HCT116 (cell line): ENCODE results near the gene CTU2. TPM values are rescaled to one million over a fixed set of nuclear protein-coding genes. Genes with fewer than 3 reads are reported as not detected.

Source experiments
- ATAC-seq: fragments of 200-7000 bp; cut with Tn5 transposase; 2 replicates; pipeline ENCODE4 v1.9.1; 2020; ENCODE audit warnings: mild to moderate bottlenecking, moderate library complexity
- BruUV-seq: library from RNA; stranded (reverse); fragments of 400-500 nt; replicated peaks from 2 replicates; lab custom pipeline; 2021; lab: Mats Ljungman, UMichigan
- CTCF ChIA-PET: fragments of 300-600 bp; sonication (Branson Sonifier 250); formaldehyde crosslinking; loops from one replicate; lab custom pipeline; 2021; ENCODE audit warnings: antibody characterized with exemption; lab: Charles Lee
- POLR2A ChIA-PET: fragments of 300-600, 350-600 bp; sonication (Branson Sonifier 250); formaldehyde crosslinking; loops from one replicate; lab custom pipeline; 2021; ENCODE audit warnings: antibody characterized with exemption; lab: Charles Lee
- RAD21 ChIA-PET, 2 experiments: fragments of 300-600 bp; sonication (Branson Sonifier 250); formaldehyde crosslinking; loops; one replicate each; lab custom pipeline; 2023; ENCODE audit warnings: low total read pairs in 2 of 2; ENCODE audit not compliant: uncharacterized antibody in 2 of 2, unreplicated experiment in 2 of 2, low non-redundant PET in 1 of 2; lab: Charles Lee
- DNase-seq: peaks from one replicate; pipeline ENCODE4 v3.0.0-alpha.2; 2010; ENCODE audit warnings: low read depth, low spot score
- H2AFZ ChIP-seq: fragments of 200-600 bp; shearing (Covaris generic), sonication (generic); 2 replicates; pipeline ENCODE4 v1.6.1; 2017; ENCODE audit warnings: low read depth, mixed run types, mixed read lengths, antibody characterized with exemption, low read length; ENCODE audit not compliant: poor library complexity, severe bottlenecking
- H3K27ac ChIP-seq: 2 replicates; pipeline ENCODE4 v1.5.1; 2012; ENCODE audit warnings: low read depth, low read length
- H3K27me3 ChIP-seq: fragments of 200-600 bp; sonication (generic); 2 replicates; pipeline ENCODE4 v1.6.1; 2016; ENCODE audit warnings: mixed run types, low read length, mixed read lengths; ENCODE audit not compliant: insufficient read depth
- H3K36me3 ChIP-seq, 2 experiments: fragments of 200-500 bp in 1 of 2; fragments of 200-600 bp in 1 of 2; sonication (Bioruptor generic) in 1 of 2; sonication (generic) in 1 of 2; 2 replicates each; pipeline versions ENCODE4 v1.5.1 to v1.6.1; 2014 to 2016; ENCODE audit warnings: low read length in 2 of 2, inconsistent platforms in 1 of 2, mixed read lengths in 1 of 2, mixed run types in 1 of 2; ENCODE audit not compliant: insufficient read depth in 2 of 2, control insufficient read depth in 1 of 2
- H3K4me1 ChIP-seq, 2 experiments: fragments of 200-600 bp in 1 of 2; sonication (generic) in 1 of 2; 2 replicates each; pipeline versions ENCODE4 v1.5.1 to v1.6.1; 2012 to 2017; ENCODE audit warnings: low read length in 2 of 2, inconsistent platforms in 1 of 2, mild to moderate bottlenecking in 1 of 2, mixed read lengths in 1 of 2, mixed run types in 1 of 2, moderate library complexity in 1 of 2; ENCODE audit not compliant: insufficient read depth in 2 of 2, control insufficient read depth in 1 of 2
- H3K4me2 ChIP-seq: fragments of 200-600 bp; sonication (generic); 2 replicates; pipeline ENCODE4 v1.6.1; 2017; ENCODE audit warnings: mixed run types, low read length, mixed read lengths
- H3K4me3 ChIP-seq, 2 experiments: fragments of 200-600 bp in 1 of 2; sonication (generic) in 1 of 2; replicated peaks in 1 of 2; 2 replicates each; pipeline ENCODE4 v1.5.1; 2011 to 2016; ENCODE audit warnings: low read length in 2 of 2, control low read depth in 1 of 2, low read depth in 1 of 2, mild to moderate bottlenecking in 1 of 2, mixed read lengths in 1 of 2, mixed run types in 1 of 2
- H3K79me2 ChIP-seq: fragments of 200-600 bp; sonication (generic); 2 replicates; pipeline ENCODE4 v1.6.1; 2017; ENCODE audit warnings: mild to moderate bottlenecking, mixed run types, low read length, moderate library complexity, mixed read lengths; ENCODE audit not compliant: insufficient read depth
- H3K9ac ChIP-seq: fragments of 200-600 bp; sonication (generic); 2 replicates; pipeline ENCODE4 v1.6.1; 2016; ENCODE audit warnings: low read length, mixed read lengths
- H3K9me2 ChIP-seq: fragments of 200-600 bp; sonication (generic), shearing (Covaris generic); 2 replicates; pipeline ENCODE4 v1.6.1; 2017; ENCODE audit warnings: mixed run types, mild to moderate bottlenecking, moderate library complexity; ENCODE audit not compliant: insufficient read depth
- H3K9me3 ChIP-seq, 2 experiments: fragments of 200-500 bp in 1 of 2; fragments of 200-600 bp in 1 of 2; sonication (Bioruptor generic) in 1 of 2; sonication (generic) in 1 of 2; 2 replicates each; pipeline ENCODE4 v1.6.1; 2014 to 2017; ENCODE audit warnings: low read length in 2 of 2, mixed read lengths in 2 of 2, inconsistent platforms in 1 of 2, low read depth in 1 of 2, mild to moderate bottlenecking in 1 of 2, mixed run types in 1 of 2, moderate library complexity in 1 of 2; ENCODE audit not compliant: control insufficient read depth in 1 of 2, insufficient read depth in 1 of 2
- H4K20me1 ChIP-seq: fragments of 200-600 bp; sonication (generic), shearing (Covaris generic); 2 replicates; pipeline ENCODE4 v1.6.1; 2017; ENCODE audit warnings: mixed run types, mild to moderate bottlenecking, moderate library complexity; ENCODE audit not compliant: insufficient read depth
- EZH2 ChIP-seq: fragments of 200-600 bp; sonication (generic); IDR thresholded peaks from 2 replicates; pipeline ENCODE4 v1.6.1; 2017; ENCODE audit warnings: antibody characterized with exemption, mixed run types
- JUND ChIP-seq: IDR thresholded peaks from 2 replicates; pipeline ENCODE4 v1.6.1; 2012
- POLR2A ChIP-seq: IDR thresholded peaks from 2 replicates; pipeline ENCODE4 v1.7.0; 2011; ENCODE audit warnings: borderline replicate concordance; ENCODE audit not compliant: insufficient read depth, insufficient read length; ENCODE audit errors: extremely low read depth
- SP1 ChIP-seq: IDR thresholded peaks from 2 replicates; pipeline ENCODE4 v1.6.1; 2012; ENCODE audit warnings: low read depth
- TCF7L2 ChIP-seq: IDR thresholded peaks from 2 replicates; pipeline ENCODE4 v1.7.0; 2011; ENCODE audit warnings: borderline replicate concordance, inconsistent platforms; ENCODE audit not compliant: insufficient read depth, insufficient read length; ENCODE audit errors: extremely low read depth
- YY1 ChIP-seq: IDR thresholded peaks from 2 replicates; pipeline ENCODE4 v1.6.1; 2011; ENCODE audit warnings: low read length, low read depth, moderate library complexity, mild to moderate bottlenecking; ENCODE audit not compliant: insufficient replicate concordance; ENCODE audit errors: extremely low read depth
- intact Hi-C: fragments of 100-400 bp; cut with micrococcal nuclease; formaldehyde crosslinking; loops from 2 replicates; pipeline ENCODE4 v1.10.0; 2022
- total RNA-seq: library from RNA; stranded (reverse); gene quantifications from one replicate; pipeline ENCODE4 v1.2.1, GENCODE V29; 2021; ENCODE audit not compliant: unreplicated experiment
- TF ChIP-seq, protein P1 (sequence below): IDR thresholded peaks from 2 replicates; pipeline ENCODE4 v1.6.1; 2012
- TF ChIP-seq, protein P2 (sequence below), 3 experiments: fragments of 200-600 bp in 1 of 3; sonication (generic) in 1 of 3; IDR thresholded peaks in 2 of 3; conservative IDR thresholded peaks in 1 of 3; 2 replicates each; pipeline ENCODE4 v1.5.1; 2012 to 2017; ENCODE audit warnings: low read depth in 2 of 3, low read length in 2 of 3, antibody characterized with exemption in 1 of 3, borderline replicate concordance in 1 of 3, control low read depth in 1 of 3, mild to moderate bottlenecking in 1 of 3, mixed read lengths in 1 of 3, mixed run types in 1 of 3, moderate library complexity in 1 of 3; ENCODE audit not compliant: insufficient read depth in 1 of 3

Gene CTU2
- total RNA-seq, 1 experiment from 2014 or later = 71.3 TPM

DNA sequence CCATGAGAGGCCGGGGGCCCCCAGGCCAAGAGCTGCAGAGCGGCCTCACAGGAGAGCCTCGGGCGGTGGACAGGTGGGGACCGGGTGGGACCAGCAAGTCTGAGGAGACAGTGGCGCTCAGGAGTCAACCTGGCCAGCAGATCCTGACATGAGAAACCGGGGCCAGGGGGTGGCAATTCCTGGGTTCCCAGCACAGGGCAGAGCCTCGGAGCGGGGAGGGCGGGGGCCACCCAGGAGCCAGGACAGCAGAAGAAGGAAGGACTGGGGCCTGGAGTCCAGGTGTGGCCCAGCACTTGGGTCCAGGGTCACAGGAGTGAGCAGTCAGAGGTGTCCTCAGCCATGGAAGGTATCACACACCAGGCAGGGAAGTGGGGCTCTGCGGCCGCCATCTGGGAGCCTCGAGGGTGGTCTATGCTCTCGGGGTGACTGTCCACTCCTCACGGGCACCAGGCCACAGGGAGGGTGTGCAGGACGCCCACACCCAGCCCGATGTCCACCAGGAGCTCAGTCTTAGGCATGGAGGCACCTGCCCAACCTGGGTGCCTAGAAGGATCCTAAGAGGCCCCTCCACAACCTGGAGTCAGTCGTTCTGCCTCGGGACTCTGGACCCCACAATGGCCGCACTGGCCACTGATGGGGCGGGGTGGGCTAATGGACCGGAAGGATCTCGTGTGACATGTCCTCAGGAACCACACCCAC, 49.6 kb downstream of the CTU2 start (continued):
- TF ChIP-seq, protein P1, sequence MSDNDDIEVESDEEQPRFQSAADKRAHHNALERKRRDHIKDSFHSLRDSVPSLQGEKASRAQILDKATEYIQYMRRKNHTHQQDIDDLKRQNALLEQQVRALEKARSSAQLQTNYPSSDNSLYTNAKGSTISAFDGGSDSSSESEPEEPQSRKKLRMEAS = no peak

DNA sequence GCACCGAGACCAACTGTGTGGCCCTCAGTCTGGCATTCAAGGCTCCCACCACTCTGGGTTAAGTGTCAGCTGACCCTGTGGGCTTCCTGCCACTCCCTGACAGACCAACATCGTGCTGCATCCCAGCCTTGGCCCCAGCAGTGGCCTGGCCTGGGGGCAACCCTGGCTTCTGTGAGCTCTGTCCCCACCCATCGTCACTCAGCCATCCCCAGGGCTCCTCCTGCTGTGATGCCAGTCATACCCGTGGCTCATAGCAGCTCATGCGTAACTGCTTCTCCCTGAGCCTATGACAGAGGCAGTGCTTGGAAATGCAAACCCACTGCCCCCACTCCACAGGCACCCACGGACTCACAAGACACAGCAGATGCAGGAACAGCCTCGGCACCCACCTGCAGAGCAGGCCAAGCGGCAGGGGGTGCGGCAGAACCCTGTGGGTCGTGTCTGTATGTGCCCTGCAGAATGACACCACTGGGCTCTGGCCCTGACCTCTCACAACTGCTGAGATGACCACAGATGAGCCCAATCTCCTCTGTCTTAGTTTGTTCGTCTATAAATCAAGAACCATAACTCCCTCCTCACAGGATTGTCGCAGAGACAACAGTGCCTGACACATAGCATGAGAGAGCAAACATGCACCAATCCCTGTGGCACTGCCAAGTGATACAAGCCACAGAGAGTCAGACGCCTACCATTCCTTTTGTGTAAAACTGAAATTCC, 52.1 kb downstream of the CTU2 start:
- CTCF ChIA-PET = interaction anchor here (1.2 kb wide), 1 partner anchor 21 kb away, joined by 6 read pairs; no protein-coding TSS in a partner anchor
- intact Hi-C loops = no loop called here
- H3K27ac ChIP-seq = no peak overlapping the region
- H3K9me2 ChIP-seq = no peaks in the 10 kb centered on the region
- no peaks in the 10 kb centered on the region for H3K27me3 ChIP-seq
- no peak for DNase-seq
- no peaks in the 10 kb centered on the region for H3K9me3 ChIP-seq
- no peak for TF ChIP-seq TCF7L2
- no peak for TF ChIP-seq YY1
- TF ChIP-seq EZH2 = no peak
- no peak for TF ChIP-seq SP1
- TF ChIP-seq, protein P2, sequence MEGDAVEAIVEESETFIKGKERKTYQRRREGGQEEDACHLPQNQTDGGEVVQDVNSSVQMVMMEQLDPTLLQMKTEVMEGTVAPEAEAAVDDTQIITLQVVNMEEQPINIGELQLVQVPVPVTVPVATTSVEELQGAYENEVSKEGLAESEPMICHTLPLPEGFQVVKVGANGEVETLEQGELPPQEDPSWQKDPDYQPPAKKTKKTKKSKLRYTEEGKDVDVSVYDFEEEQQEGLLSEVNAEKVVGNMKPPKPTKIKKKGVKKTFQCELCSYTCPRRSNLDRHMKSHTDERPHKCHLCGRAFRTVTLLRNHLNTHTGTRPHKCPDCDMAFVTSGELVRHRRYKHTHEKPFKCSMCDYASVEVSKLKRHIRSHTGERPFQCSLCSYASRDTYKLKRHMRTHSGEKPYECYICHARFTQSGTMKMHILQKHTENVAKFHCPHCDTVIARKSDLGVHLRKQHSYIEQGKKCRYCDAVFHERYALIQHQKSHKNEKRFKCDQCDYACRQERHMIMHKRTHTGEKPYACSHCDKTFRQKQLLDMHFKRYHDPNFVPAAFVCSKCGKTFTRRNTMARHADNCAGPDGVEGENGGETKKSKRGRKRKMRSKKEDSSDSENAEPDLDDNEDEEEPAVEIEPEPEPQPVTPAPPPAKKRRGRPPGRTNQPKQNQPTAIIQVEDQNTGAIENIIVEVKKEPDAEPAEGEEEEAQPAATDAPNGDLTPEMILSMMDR (IDR thresholded peaks at IDR 0.05 in 2 of 3, conservative IDR thresholded peaks at IDR 0.05 in 1 of 3; ENCODE audit: borderline replicate concordance in 1 of 3, insufficient read depth in 1 of 3, low read depth in 2 of 3, low read length in 2 of 3) = no peak
- TF ChIP-seq JUND = no peak
- TF ChIP-seq, protein P1 = no peak
- no peak for TF ChIP-seq POLR2A
- TF ChIP-seq, all 23 proteins: peak for 0
- no peak overlapping the region for H3K9ac ChIP-seq
- peaks cover 3 to 37% of the 10 kb centered on the region in 2 experiments; a peak in 3 of 4 replicates for H3K4me1 ChIP-seq
- no TSS peak for BruUV-seq
- H3K79me2 ChIP-seq = peaks cover 98% of the 10 kb centered on the region
- H4K20me1 ChIP-seq = peaks cover 16% of the 10 kb centered on the region; the same call in 1 of the 2 replicates
- H3K4me3 ChIP-seq = no peak overlapping the region
- no peak overlapping the region for H3K4me2 ChIP-seq
- ChIA-PET POLR2A (no interaction called here), RAD21 (no interaction called here)
- H3K36me3 ChIP-seq = peaks cover 2 to 3% of the 10 kb centered on the region in 2 experiments; a peak in 1 of 4 replicates
- no peak for ATAC-seq
- H2AFZ ChIP-seq = no peak overlapping the region
